H1 (cell line): ENCODE data around the gene C9orf40. TPM values are rescaled to one million over a fixed set of nuclear protein-coding genes. Genes with fewer than 3 reads are reported as not detected.

Source experiments
- RAD21 ChIP-seq, 2 experiments: IDR thresholded peaks in 1 of 2; conservative IDR thresholded peaks in 1 of 2; 2 replicates each; pipeline ENCODE4 v1.6.1; 2011; ENCODE audit warnings: low read depth in 2 of 2, low read length in 2 of 2, improper control_type of control experiment in 1 of 2, inconsistent platforms in 1 of 2, mild to moderate bottlenecking in 1 of 2, moderate library complexity in 1 of 2
- SRF ChIP-seq: IDR thresholded peaks from 2 replicates; pipeline ENCODE4 v1.6.1; 2011; ENCODE audit warnings: mild to moderate bottlenecking, low read depth, low read length, moderate library complexity
- polyA plus RNA-seq, 7 experiments: library from polyadenylated mRNA; depleted of rRNA in 3 of 7; stranded (reverse) in 5 of 7; unstranded in 2 of 7; fragments of >200 nt in 5 of 7; fragments of 200-250 nt in 2 of 7; gene quantifications; 1 replicate in 5 of 7; 2 replicates in 1 of 7; 4 replicates in 1 of 7; pipeline versions ENCODE4 v1.2.1 to v1.2.3, GENCODE V29; 2011 to 2013; ENCODE audit warnings: missing spikeins in 2 of 7, mixed read lengths in 2 of 7
- total RNA-seq: library from RNA; stranded (reverse); fragmentation: NEBNext Ultra II Directional; extraction: Animal tissue kit (Norgen Biotek cat#: 25700); gene quantifications from 2 replicates; pipeline ENCODE4 v1.2.1, GENCODE V29; 2021
- TF ChIP-seq, protein P1 (sequence below): fragments of 300-600 bp; sonication (generic); IDR thresholded peaks from 2 replicates; pipeline ENCODE4 v1.7.1; 2012; ENCODE audit warnings: low read length, moderate library complexity, mild to moderate bottlenecking, inconsistent platforms; ENCODE audit not compliant: insufficient replicate concordance
- TF ChIP-seq, protein P2 (sequence below): IDR thresholded peaks from 2 replicates; pipeline ENCODE4 v1.6.1; 2012; ENCODE audit warnings: low read length, inconsistent platforms
- TF ChIP-seq, protein P3 (sequence below): IDR thresholded peaks from 2 replicates; pipeline ENCODE4 v1.6.1; 2012; ENCODE audit warnings: inconsistent platforms

The C9orf40 gene
- total and polyA plus RNA-seq, 2 of the 8 experiments (the other 6 are each of a cell fraction or from before 2014, with no cell fraction given): 3.6 to 11.2 TPM

DNA sequence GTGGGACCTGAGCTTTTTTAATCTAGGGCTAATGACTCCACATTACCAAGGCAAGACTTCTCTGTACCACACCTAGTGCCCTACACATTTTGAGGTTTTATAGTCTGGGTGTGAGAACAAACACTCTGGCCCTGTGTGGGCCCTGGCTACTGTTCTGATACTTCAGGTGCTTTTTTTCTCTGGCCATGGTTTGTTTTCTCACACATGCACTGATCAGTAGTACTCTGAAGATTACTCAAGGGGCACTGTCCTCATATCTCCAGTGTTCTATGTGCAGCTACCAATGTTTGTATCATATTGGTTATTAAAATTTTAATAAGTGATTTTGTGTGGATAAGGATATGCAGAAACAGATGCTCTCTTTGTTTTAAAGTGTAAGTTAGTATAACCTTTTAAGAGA lies 5.9 kb upstream of the C9orf40 start (continued):
- TF ChIP-seq, protein P1, sequence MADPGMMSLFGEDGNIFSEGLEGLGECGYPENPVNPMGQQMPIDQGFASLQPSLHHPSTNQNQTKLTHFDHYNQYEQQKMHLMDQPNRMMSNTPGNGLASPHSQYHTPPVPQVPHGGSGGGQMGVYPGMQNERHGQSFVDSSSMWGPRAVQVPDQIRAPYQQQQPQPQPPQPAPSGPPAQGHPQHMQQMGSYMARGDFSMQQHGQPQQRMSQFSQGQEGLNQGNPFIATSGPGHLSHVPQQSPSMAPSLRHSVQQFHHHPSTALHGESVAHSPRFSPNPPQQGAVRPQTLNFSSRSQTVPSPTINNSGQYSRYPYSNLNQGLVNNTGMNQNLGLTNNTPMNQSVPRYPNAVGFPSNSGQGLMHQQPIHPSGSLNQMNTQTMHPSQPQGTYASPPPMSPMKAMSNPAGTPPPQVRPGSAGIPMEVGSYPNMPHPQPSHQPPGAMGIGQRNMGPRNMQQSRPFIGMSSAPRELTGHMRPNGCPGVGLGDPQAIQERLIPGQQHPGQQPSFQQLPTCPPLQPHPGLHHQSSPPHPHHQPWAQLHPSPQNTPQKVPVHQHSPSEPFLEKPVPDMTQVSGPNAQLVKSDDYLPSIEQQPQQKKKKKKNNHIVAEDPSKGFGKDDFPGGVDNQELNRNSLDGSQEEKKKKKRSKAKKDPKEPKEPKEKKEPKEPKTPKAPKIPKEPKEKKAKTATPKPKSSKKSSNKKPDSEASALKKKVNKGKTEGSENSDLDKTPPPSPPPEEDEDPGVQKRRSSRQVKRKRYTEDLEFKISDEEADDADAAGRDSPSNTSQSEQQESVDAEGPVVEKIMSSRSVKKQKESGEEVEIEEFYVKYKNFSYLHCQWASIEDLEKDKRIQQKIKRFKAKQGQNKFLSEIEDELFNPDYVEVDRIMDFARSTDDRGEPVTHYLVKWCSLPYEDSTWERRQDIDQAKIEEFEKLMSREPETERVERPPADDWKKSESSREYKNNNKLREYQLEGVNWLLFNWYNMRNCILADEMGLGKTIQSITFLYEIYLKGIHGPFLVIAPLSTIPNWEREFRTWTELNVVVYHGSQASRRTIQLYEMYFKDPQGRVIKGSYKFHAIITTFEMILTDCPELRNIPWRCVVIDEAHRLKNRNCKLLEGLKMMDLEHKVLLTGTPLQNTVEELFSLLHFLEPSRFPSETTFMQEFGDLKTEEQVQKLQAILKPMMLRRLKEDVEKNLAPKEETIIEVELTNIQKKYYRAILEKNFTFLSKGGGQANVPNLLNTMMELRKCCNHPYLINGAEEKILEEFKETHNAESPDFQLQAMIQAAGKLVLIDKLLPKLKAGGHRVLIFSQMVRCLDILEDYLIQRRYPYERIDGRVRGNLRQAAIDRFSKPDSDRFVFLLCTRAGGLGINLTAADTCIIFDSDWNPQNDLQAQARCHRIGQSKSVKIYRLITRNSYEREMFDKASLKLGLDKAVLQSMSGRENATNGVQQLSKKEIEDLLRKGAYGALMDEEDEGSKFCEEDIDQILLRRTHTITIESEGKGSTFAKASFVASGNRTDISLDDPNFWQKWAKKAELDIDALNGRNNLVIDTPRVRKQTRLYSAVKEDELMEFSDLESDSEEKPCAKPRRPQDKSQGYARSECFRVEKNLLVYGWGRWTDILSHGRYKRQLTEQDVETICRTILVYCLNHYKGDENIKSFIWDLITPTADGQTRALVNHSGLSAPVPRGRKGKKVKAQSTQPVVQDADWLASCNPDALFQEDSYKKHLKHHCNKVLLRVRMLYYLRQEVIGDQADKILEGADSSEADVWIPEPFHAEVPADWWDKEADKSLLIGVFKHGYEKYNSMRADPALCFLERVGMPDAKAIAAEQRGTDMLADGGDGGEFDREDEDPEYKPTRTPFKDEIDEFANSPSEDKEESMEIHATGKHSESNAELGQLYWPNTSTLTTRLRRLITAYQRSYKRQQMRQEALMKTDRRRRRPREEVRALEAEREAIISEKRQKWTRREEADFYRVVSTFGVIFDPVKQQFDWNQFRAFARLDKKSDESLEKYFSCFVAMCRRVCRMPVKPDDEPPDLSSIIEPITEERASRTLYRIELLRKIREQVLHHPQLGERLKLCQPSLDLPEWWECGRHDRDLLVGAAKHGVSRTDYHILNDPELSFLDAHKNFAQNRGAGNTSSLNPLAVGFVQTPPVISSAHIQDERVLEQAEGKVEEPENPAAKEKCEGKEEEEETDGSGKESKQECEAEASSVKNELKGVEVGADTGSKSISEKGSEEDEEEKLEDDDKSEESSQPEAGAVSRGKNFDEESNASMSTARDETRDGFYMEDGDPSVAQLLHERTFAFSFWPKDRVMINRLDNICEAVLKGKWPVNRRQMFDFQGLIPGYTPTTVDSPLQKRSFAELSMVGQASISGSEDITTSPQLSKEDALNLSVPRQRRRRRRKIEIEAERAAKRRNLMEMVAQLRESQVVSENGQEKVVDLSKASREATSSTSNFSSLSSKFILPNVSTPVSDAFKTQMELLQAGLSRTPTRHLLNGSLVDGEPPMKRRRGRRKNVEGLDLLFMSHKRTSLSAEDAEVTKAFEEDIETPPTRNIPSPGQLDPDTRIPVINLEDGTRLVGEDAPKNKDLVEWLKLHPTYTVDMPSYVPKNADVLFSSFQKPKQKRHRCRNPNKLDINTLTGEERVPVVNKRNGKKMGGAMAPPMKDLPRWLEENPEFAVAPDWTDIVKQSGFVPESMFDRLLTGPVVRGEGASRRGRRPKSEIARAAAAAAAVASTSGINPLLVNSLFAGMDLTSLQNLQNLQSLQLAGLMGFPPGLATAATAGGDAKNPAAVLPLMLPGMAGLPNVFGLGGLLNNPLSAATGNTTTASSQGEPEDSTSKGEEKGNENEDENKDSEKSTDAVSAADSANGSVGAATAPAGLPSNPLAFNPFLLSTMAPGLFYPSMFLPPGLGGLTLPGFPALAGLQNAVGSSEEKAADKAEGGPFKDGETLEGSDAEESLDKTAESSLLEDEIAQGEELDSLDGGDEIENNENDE: no peak
- TF ChIP-seq SRF (no peak), RAD21 (IDR thresholded peaks at IDR 0.05 in 1 of 2, conservative IDR thresholded peaks at IDR 0.05 in 1 of 2; ENCODE audit: low read depth in 2 of 2, low read length in 2 of 2) (no peak)
- TF ChIP-seq, protein P2, sequence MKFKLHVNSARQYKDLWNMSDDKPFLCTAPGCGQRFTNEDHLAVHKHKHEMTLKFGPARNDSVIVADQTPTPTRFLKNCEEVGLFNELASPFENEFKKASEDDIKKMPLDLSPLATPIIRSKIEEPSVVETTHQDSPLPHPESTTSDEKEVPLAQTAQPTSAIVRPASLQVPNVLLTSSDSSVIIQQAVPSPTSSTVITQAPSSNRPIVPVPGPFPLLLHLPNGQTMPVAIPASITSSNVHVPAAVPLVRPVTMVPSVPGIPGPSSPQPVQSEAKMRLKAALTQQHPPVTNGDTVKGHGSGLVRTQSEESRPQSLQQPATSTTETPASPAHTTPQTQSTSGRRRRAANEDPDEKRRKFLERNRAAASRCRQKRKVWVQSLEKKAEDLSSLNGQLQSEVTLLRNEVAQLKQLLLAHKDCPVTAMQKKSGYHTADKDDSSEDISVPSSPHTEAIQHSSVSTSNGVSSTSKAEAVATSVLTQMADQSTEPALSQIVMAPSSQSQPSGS: no peak
- TF ChIP-seq, protein P3, sequence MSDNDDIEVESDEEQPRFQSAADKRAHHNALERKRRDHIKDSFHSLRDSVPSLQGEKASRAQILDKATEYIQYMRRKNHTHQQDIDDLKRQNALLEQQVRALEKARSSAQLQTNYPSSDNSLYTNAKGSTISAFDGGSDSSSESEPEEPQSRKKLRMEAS: no peak
